Vagina (tissue), 2 donors: ENCODE results near the gene GTPBP1. TPM values are rescaled to one million over a fixed set of nuclear protein-coding genes. Genes with fewer than 3 reads are reported as not detected.

Source experiments
- DNase-seq, 2 donors: peaks; one replicate each; pipeline ENCODE4 v3.0.0-alpha.2; 2017; ENCODE audit errors: extremely low spot score in 2 of 2
- H3K27ac ChIP-seq: fragments of 200-600 bp; sonication (generic); one replicate; pipeline ENCODE4 v1.5.1; 2019
- H3K27me3 ChIP-seq: fragments of 200-600 bp; sonication (generic); one replicate; pipeline ENCODE4 v1.5.1; 2019
- H3K36me3 ChIP-seq, 2 donors: fragments of 200-600 bp; sonication (generic); one replicate each; pipeline ENCODE4 v1.5.1; 2017 to 2019
- H3K4me1 ChIP-seq: fragments of 200-600 bp; sonication (generic); one replicate; pipeline ENCODE4 v1.5.1; 2019
- H3K4me3 ChIP-seq, 2 donors: fragments of 200-600 bp; sonication (generic); 1 replicate in 1 of 2; 2 replicates in 1 of 2; pipeline ENCODE4 v1.5.1; 2016 to 2019
- H3K9me3 ChIP-seq: fragments of 200-600 bp; sonication (generic); one replicate; pipeline ENCODE4 v1.5.1; 2019
- CTCF ChIP-seq, 3 experiments: fragments of 450-650 bp in 2 of 3; fragments of 200-600 bp in 1 of 3; sonication (generic) in 1 of 3; IDR thresholded peaks; one replicate each; pipeline ENCODE4 v1.5.1; 2017 to 2019; ENCODE audit warnings: antibody characterized with exemption in 3 of 3, mild to moderate bottlenecking in 2 of 3, moderate library complexity in 2 of 3
- POLR2A ChIP-seq, 2 donors: fragments of 450-650 bp; IDR thresholded peaks; one replicate each; pipeline ENCODE4 v1.6.1; 2017; ENCODE audit warnings: antibody characterized with exemption in 2 of 2, mild to moderate bottlenecking in 2 of 2, moderate library complexity in 2 of 2
- POLR2AphosphoS5 ChIP-seq, 2 donors: sonication (generic); formaldehyde crosslinking; IDR thresholded peaks; one replicate each; pipeline ENCODE4 v1.9.0; 2017; ENCODE audit warnings: antibody characterized with exemption in 2 of 2, mild to moderate bottlenecking in 2 of 2, low read depth in 1 of 2; ENCODE audit not compliant: insufficient read depth in 1 of 2
- intact Hi-C: fragments of 100-400 bp; cut with DNase I; formaldehyde crosslinking; loops from one replicate; pipeline ENCODE4 v1.15.1; 2023
- total RNA-seq: library from RNA; depleted of rRNA; stranded (reverse); fragments of >200 nt; gene quantifications from one replicate; pipeline ENCODE4 v1.2.3, GENCODE V29; 2016

The GTPBP1 gene
- total RNA-seq, 1 donor from 2014 or later: 69.5 TPM

- H3K4me1 ChIP-seq: peaks cover 53% of the 10 kb centered on the region
- peak overlapping the region; percentile 80 to 89 for H3K4me3 ChIP-seq
- no peak for DNase-seq
- TF ChIP-seq POLR2AphosphoS5 (IDR thresholded peaks at IDR 0.05; ENCODE audit: insufficient read depth in 1 of 2, low read depth in 1 of 2) (peak in 1 of 2 donors; percentile 61), POLR2A (IDR thresholded peaks at IDR 0.05) (no peak), CTCF (IDR thresholded peaks at IDR 0.05) (no peak)
- intact Hi-C loops: loop anchor here (5.0 kb wide), 1 partner anchor 45 kb away; no protein-coding TSS in a partner anchor
- no peaks in the 10 kb centered on the region for H3K9me3 ChIP-seq
- peak overlapping the region; percentile 98 for H3K27ac ChIP-seq
- H3K27me3 ChIP-seq: no peaks in the 10 kb centered on the region
- peaks cover 0 to 9% of the 10 kb centered on the region in 2 donors for H3K36me3 ChIP-seq
These were observed 1.6 kb downstream of the GTPBP1 start for GRCh38 chr22:38707346-38707745.

GRCh38 chr22:38707984-38708383, 2.2 kb downstream of the GTPBP1 start:
- peaks cover 58% of the 10 kb centered on the region for H3K4me1 ChIP-seq
- H3K27ac ChIP-seq: peak overlapping the region; percentile 6
- H3K4me3 ChIP-seq: no peak overlapping the region
- intact Hi-C loops: loop anchor here (5.0 kb wide), 1 partner anchor 44 kb away; no protein-coding TSS in a partner anchor
- no peak for TF ChIP-seq POLR2AphosphoS5 (IDR thresholded peaks at IDR 0.05; ENCODE audit: insufficient read depth in 1 of 2, low read depth in 1 of 2)
- TF ChIP-seq CTCF (IDR thresholded peaks at IDR 0.05): no peak
- no peak for TF ChIP-seq POLR2A (IDR thresholded peaks at IDR 0.05)
- DNase-seq: no peak
- no peaks in the 10 kb centered on the region for H3K27me3 ChIP-seq
- peaks cover 0 to 9% of the 10 kb centered on the region in 2 donors for H3K36me3 ChIP-seq
- no peaks in the 10 kb centered on the region for H3K9me3 ChIP-seq

- no peak overlapping the region for H3K4me3 ChIP-seq
- no peak overlapping the region for H3K27ac ChIP-seq
- intact Hi-C loops: loop anchor here (5.0 kb wide), 1 partner anchor 43 kb away; no protein-coding TSS in a partner anchor
- H3K36me3 ChIP-seq: peaks cover 0 to 9% of the 10 kb centered on the region in 2 donors
- TF ChIP-seq POLR2A (IDR thresholded peaks at IDR 0.05) (no peak), CTCF (IDR thresholded peaks at IDR 0.05) (no peak), POLR2AphosphoS5 (IDR thresholded peaks at IDR 0.05; ENCODE audit: insufficient read depth in 1 of 2, low read depth in 1 of 2) (no peak)
- H3K9me3 ChIP-seq: no peaks in the 10 kb centered on the region
- DNase-seq: no peak
- H3K27me3 ChIP-seq: no peaks in the 10 kb centered on the region
- peaks cover 72% of the 10 kb centered on the region for H3K4me1 ChIP-seq
These were observed 3.6 kb downstream of the GTPBP1 start for GRCh38 chr22:38709306-38709705.

- H3K36me3 ChIP-seq: peaks cover 0 to 9% of the 10 kb centered on the region in 2 donors
- no peak for DNase-seq
- no peak for TF ChIP-seq POLR2AphosphoS5 (IDR thresholded peaks at IDR 0.05; ENCODE audit: insufficient read depth in 1 of 2, low read depth in 1 of 2)
- intact Hi-C loops: no loop called here
- H3K27ac ChIP-seq: no peak overlapping the region
- no peaks in the 10 kb centered on the region for H3K9me3 ChIP-seq
- no peak overlapping the region for H3K4me3 ChIP-seq
- peaks cover 75% of the 10 kb centered on the region for H3K4me1 ChIP-seq
- no peaks in the 10 kb centered on the region for H3K27me3 ChIP-seq
These were observed 4.6 kb downstream of the GTPBP1 start for GRCh38 chr22:38710351-38710750.

- H3K4me1 ChIP-seq: peaks cover 80% of the 10 kb centered on the region
- no peak overlapping the region for H3K27ac ChIP-seq
- no peaks in the 10 kb centered on the region for H3K9me3 ChIP-seq
- no peaks in the 10 kb centered on the region for H3K27me3 ChIP-seq
- intact Hi-C loops: no loop called here
- H3K36me3 ChIP-seq: peaks cover 0 to 9% of the 10 kb centered on the region in 2 donors
- no peak overlapping the region for H3K4me3 ChIP-seq
- TF ChIP-seq POLR2A (IDR thresholded peaks at IDR 0.05) (no peak), POLR2AphosphoS5 (IDR thresholded peaks at IDR 0.05; ENCODE audit: insufficient read depth in 1 of 2, low read depth in 1 of 2) (no peak), CTCF (IDR thresholded peaks at IDR 0.05) (no peak)
- DNase-seq: no peak
These were observed 5.1 kb downstream of the GTPBP1 start for GRCh38 chr22:38710866-38711265.
